Hepatocyte (in vitro differentiated cells): ENCODE results near the gene ETHE1. TPM values are rescaled to one million over a fixed set of nuclear protein-coding genes. Genes with fewer than 3 reads are reported as not detected.

Experiments
- DNase-seq: peaks from one replicate; pipeline ENCODE4 v3.0.0-alpha.2; 2016; ENCODE audit warnings: low spot score
- H2AFZ ChIP-seq: fragments of 200-600 bp; sonication (generic); 2 replicates; pipeline ENCODE4 v1.6.0; 2016; ENCODE audit warnings: antibody characterized with exemption, mild to moderate bottlenecking
- H3K27ac ChIP-seq: fragments of 200-600 bp; sonication (generic); 2 replicates; pipeline ENCODE4 v1.5.1; 2016; ENCODE audit warnings: mild to moderate bottlenecking
- H3K27me3 ChIP-seq: fragments of 200-600 bp; sonication (generic); 2 replicates; pipeline ENCODE4 v1.6.1; 2016
- H3K36me3 ChIP-seq: fragments of 200-600 bp; sonication (generic); replicated peaks from 2 replicates; pipeline ENCODE4 v1.5.1; 2016; ENCODE audit warnings: low read depth; ENCODE audit not compliant: insufficient read depth
- H3K4me1 ChIP-seq: fragments of 200-600 bp; sonication (generic); 2 replicates; pipeline ENCODE4 v1.5.1; 2016; ENCODE audit warnings: mild to moderate bottlenecking, moderate library complexity; ENCODE audit not compliant: insufficient read depth
- H3K4me2 ChIP-seq: fragments of 200-600 bp; sonication (generic); 2 replicates; pipeline ENCODE4 v1.6.0; 2016
- H3K4me3 ChIP-seq: fragments of 200-600 bp; sonication (generic); 2 replicates; pipeline ENCODE4 v1.5.1; 2016; ENCODE audit warnings: mild to moderate bottlenecking
- H3K79me2 ChIP-seq: fragments of 200-600 bp; sonication (generic); 2 replicates; pipeline ENCODE4 v1.6.0; 2017; ENCODE audit warnings: mild to moderate bottlenecking
- H3K9me2 ChIP-seq: fragments of 200-600 bp; sonication (generic); replicated peaks from 2 replicates; pipeline ENCODE4 v1.6.0; 2017; ENCODE audit warnings: mild to moderate bottlenecking; ENCODE audit not compliant: insufficient read depth
- H3K9me3 ChIP-seq: fragments of 200-600 bp; sonication (generic); 2 replicates; pipeline ENCODE4 v1.5.1; 2016; ENCODE audit warnings: low read depth, mild to moderate bottlenecking
- H4K20me1 ChIP-seq: fragments of 200-600 bp; sonication (generic); 2 replicates; pipeline ENCODE4 v1.6.0; 2016; ENCODE audit warnings: mild to moderate bottlenecking; ENCODE audit not compliant: insufficient read depth, poor library complexity, severe bottlenecking
- EZH2 ChIP-seq: fragments of 200-600 bp; sonication (generic); IDR thresholded peaks from 2 replicates; pipeline ENCODE4 v1.6.1; 2016; ENCODE audit warnings: antibody characterized with exemption, mild to moderate bottlenecking, borderline replicate concordance
- EZH2phosphoT487 ChIP-seq: fragments of 200-600 bp; sonication (generic); IDR thresholded peaks from one replicate; pipeline ENCODE4 v1.6.1; 2018; ENCODE audit warnings: antibody characterized with exemption, mild to moderate bottlenecking, low read depth, moderate library complexity; ENCODE audit not compliant: unreplicated experiment, severe bottlenecking
- WGBS: methylation state at CpG from one replicate; pipeline ENCODE4 v1.1.6; 2016; ENCODE audit warnings: low lambda C conversion rate; ENCODE audit errors: missing lambda C conversion rate; 5-methylcytosine and 5-hydroxymethylcytosine counted together
- polyA plus RNA-seq: library from polyadenylated mRNA; unstranded; fragments of >200 nt; fragmentation: Nextera tagmentation; extraction: Ambion mirVana; gene quantifications from 2 replicates; pipeline ENCODE4 v1.2.1, GENCODE V29; 2016
- total RNA-seq: library from RNA; depleted of rRNA; stranded (reverse); fragments of >200 nt; gene quantifications from 2 replicates; pipeline ENCODE4 v1.2.3, GENCODE V29; 2014
- TF ChIP-seq, protein P1 (sequence below): fragments of 200-600 bp; sonication (generic); IDR thresholded peaks from 2 replicates; pipeline ENCODE4 v1.5.1; 2016; ENCODE audit warnings: antibody characterized with exemption, mild to moderate bottlenecking; ENCODE audit not compliant: poor library complexity

ETHE1 gene
- total and polyA plus RNA-seq, 2 experiments from 2014 or later, result 42.1 to 65.1 TPM

DNA sequence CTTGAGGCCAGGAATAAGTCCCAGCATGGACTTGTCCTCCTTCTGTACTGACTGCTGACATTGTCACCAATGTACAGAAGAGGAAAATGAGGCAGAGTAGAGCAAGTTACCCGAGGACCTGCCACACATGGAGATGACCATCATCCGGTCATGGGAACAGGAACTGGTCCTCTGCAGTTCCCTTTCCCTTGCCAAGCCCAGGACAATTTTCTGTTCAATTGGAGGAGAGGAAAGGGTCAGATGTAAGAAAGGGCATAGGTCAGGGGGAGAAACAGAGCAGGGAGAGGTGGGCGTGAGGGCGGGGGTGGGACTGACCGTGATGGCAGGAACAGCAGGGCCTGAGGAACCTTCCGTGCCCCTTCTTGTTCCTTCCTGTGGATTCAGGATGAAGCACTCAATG is 41.0 kb downstream of the ETHE1 start:
- DNase-seq, result no peak
- Histone ChIP-seq H3K27ac (no peak overlapping the region), H3K4me2 (no peak overlapping the region), H3K4me3 (no peak overlapping the region), H4K20me1 (no peaks in the 10 kb centered on the region), H3K36me3 (no peaks in the 10 kb centered on the region), H3K79me2 (no peaks in the 10 kb centered on the region), H3K9me2 (no peaks in the 10 kb centered on the region), H2AFZ (no peak overlapping the region), H3K4me1 (no peaks in the 10 kb centered on the region), H3K9me3 (no peaks in the 10 kb centered on the region), H3K27me3 (no peaks in the 10 kb centered on the region)
- TF ChIP-seq, protein P1, sequence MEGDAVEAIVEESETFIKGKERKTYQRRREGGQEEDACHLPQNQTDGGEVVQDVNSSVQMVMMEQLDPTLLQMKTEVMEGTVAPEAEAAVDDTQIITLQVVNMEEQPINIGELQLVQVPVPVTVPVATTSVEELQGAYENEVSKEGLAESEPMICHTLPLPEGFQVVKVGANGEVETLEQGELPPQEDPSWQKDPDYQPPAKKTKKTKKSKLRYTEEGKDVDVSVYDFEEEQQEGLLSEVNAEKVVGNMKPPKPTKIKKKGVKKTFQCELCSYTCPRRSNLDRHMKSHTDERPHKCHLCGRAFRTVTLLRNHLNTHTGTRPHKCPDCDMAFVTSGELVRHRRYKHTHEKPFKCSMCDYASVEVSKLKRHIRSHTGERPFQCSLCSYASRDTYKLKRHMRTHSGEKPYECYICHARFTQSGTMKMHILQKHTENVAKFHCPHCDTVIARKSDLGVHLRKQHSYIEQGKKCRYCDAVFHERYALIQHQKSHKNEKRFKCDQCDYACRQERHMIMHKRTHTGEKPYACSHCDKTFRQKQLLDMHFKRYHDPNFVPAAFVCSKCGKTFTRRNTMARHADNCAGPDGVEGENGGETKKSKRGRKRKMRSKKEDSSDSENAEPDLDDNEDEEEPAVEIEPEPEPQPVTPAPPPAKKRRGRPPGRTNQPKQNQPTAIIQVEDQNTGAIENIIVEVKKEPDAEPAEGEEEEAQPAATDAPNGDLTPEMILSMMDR, result no peak
- TF ChIP-seq EZH2, result no peak
- TF ChIP-seq EZH2phosphoT487, result no peak
- WGBS, result 94% methylated on average over 6 of the region's 6 CpGs

DNA sequence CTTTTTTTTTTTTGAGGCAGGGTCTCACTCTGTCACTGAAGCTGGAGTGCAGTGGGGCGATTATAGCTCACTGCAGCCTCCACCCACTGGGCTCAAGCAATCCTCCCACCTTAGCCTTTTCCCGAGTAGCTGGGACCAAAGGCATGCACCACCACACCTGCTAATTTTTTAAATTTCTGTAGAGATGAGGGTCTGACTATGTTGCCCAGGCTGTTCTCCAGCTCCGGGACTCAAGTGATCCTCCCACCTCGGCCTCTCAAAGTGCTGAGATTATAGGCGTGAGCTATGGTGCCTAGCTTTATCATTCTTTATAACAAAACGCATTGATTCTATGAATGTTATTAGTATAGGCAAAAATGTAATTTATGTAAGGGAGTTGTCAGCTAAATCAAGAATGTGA is 43.7 kb downstream of the ETHE1 start:
- H3K27me3 ChIP-seq, result no peaks in the 10 kb centered on the region
- TF ChIP-seq EZH2phosphoT487, result no peak
- TF ChIP-seq, protein P1, result no peak
- TF ChIP-seq EZH2, result no peak
- no peaks in the 10 kb centered on the region for H3K4me1 ChIP-seq
- H3K27ac ChIP-seq, result no peak overlapping the region
- H2AFZ ChIP-seq, result no peak overlapping the region
- DNase-seq, result no peak
- no peak overlapping the region for H3K4me2 ChIP-seq
- H3K9me3 ChIP-seq, result no peaks in the 10 kb centered on the region
- no peaks in the 10 kb centered on the region for H3K79me2 ChIP-seq
- H3K9me2 ChIP-seq, result no peaks in the 10 kb centered on the region
- H4K20me1 ChIP-seq, result no peaks in the 10 kb centered on the region
- no peaks in the 10 kb centered on the region for H3K36me3 ChIP-seq
- H3K4me3 ChIP-seq, result no peak overlapping the region
- 90% methylated on average over 6 of the region's 6 CpGs for WGBS

DNA sequence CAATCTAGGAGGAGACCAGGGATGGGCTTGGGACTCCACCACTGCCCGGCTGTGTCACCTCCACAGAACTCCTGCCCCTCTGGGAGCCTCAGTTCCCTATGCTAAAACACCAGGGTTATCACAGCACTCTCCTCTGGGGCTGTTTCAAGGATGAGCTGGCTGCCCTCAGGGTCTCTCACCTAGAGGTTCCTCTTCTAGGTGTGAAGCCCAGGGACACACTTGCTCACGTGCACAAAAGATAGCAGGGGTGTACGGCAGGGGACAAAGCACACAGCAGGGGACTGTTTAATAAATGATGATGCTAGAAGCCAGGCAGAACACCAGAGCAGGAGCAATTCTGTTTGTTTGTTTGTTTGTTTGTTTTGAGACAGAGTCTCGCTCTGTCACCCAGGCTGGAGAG is 44.8 kb downstream of the ETHE1 start:
- Histone ChIP-seq H3K79me2 (no peaks in the 10 kb centered on the region), H2AFZ (no peak overlapping the region), H3K9me2 (no peaks in the 10 kb centered on the region), H3K4me3 (no peak overlapping the region), H3K27me3 (no peaks in the 10 kb centered on the region), H3K27ac (no peak overlapping the region), H3K9me3 (no peaks in the 10 kb centered on the region), H3K36me3 (no peaks in the 10 kb centered on the region), H3K4me1 (no peaks in the 10 kb centered on the region), H4K20me1 (no peaks in the 10 kb centered on the region), H3K4me2 (no peak overlapping the region)
- DNase-seq, result no peak
- TF ChIP-seq, protein P1, result no peak
- TF ChIP-seq EZH2 (no peak), EZH2phosphoT487 (no peak)
- 86% methylated on average over 4 of the region's 4 CpGs for WGBS

DNA sequence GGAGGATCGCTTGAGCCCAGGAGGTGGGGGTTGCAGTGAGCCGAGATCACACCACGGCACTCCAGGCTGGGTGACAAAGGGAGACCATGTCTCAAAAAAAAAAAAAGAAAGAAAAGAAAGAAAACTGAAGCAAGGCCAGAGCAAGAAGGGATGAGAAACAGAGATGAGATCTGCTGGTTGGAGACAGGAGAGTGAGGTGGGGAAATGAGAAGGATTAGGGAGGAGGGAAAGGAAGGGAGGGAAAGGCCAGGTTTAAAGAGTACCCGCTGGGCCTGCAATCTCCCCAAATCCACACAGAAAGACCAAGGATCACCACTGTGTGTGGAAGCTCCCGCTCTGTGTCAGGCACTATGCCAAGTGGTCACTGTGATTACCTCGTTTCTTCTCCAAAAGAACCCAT is 45.3 kb downstream of the ETHE1 start:
- Histone ChIP-seq H3K9me2 (no peaks in the 10 kb centered on the region), H3K4me1 (no peaks in the 10 kb centered on the region), H4K20me1 (no peaks in the 10 kb centered on the region), H3K4me3 (no peak overlapping the region), H3K79me2 (no peaks in the 10 kb centered on the region), H3K36me3 (no peaks in the 10 kb centered on the region), H3K4me2 (no peak overlapping the region), H3K27me3 (no peaks in the 10 kb centered on the region), H3K9me3 (no peaks in the 10 kb centered on the region), H3K27ac (no peak overlapping the region), H2AFZ (no peak overlapping the region)
- TF ChIP-seq, protein P1, result no peak
- TF ChIP-seq EZH2phosphoT487 (no peak), EZH2 (no peak)
- DNase-seq, result no peak
- 97% methylated on average over 6 of the region's 6 CpGs for WGBS
